Omental fat pad (tissue), 4 donors: ENCODE measurements around the gene GLIS2. TPM values are rescaled to one million over a fixed set of nuclear protein-coding genes. Genes with fewer than 3 reads are reported as not detected.

Experiments used
- ATAC-seq: fragments of 150-250 bp; one replicate; pipeline ENCODE4 v1.9.1; 2016; ENCODE audit warnings: mild to moderate bottlenecking, moderate library complexity; ENCODE audit not compliant: low FRiP score
- DNase-seq: peaks from one replicate; pipeline ENCODE4 v3.0.0-alpha.2; 2019; ENCODE audit warnings: low spot score
- CTCF ChIP-seq, 3 donors: fragments of 450-650 bp; IDR thresholded peaks; one replicate each; pipeline ENCODE4 v1.5.1; 2016 to 2017; ENCODE audit warnings: antibody characterized with exemption in 3 of 3, mild to moderate bottlenecking in 3 of 3, moderate library complexity in 2 of 3
- total RNA-seq, 4 donors: library from RNA; depleted of rRNA; stranded (reverse); fragments of >200 nt; gene quantifications; one replicate each; pipeline ENCODE4 v1.1.0, GENCODE V29; 2016

GLIS2 gene
- total RNA-seq, 4 donors from 2014 or later, result 1.9 to 4.9 (median 3.0) TPM

GRCh38 chr16:4364196-4365013 is 48.5 kb downstream of the GLIS2 start:
- DNase-seq (no peak), ATAC-seq (no peak)
- no peak for TF ChIP-seq CTCF (IDR thresholded peaks at IDR 0.05)

DNA sequence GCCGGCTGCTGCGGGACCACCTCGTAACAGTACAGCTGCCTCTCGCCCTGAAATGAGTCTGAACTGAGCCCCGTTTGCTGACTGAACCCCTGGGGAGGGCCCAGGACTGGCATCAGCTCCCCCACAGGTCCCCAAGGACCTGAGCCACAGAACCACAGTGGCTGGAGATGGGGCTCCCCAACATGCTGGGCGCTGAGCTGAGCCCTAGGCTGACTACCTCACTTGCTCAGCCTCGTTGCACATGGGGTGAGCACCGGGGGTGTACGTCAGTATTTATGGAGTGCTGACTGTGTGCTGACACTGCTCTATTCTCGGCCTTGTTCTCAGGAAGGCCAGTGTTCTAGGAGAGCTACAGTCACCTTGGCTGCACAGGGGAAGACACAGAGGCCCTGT is 49.1 kb downstream of the GLIS2 start:
- ATAC-seq (no peak), DNase-seq (no peak)
- TF ChIP-seq CTCF (IDR thresholded peaks at IDR 0.05), result no peak

DNA sequence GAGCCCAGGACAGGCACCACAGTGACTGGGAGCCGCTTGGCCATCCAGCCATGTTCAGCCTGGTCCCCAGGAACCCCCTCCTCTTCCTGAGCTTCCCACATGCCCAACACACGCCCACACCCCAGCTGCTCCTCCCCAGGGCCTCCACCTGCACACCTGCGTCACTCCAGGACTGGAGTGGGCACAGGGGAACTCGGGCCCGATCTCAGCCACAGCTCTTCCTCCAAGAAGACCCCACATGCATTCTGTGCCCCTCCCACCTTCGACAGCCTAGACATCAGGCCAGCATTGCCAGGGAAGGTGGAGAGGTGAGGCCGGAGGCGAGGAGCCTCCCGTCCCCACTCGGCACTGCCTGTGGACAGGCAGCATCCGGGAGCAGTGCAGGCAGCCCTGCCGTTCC is 49.7 kb downstream of the GLIS2 start:
- no peak for TF ChIP-seq CTCF (IDR thresholded peaks at IDR 0.05)
- DNase-seq (no peak), ATAC-seq (no peak)

GRCh38 chr16:4366016-4366415 is 50.1 kb downstream of the GLIS2 start:
- DNase-seq (no peak), ATAC-seq (no peak)
- TF ChIP-seq CTCF (IDR thresholded peaks at IDR 0.05), result no peak

DNA sequence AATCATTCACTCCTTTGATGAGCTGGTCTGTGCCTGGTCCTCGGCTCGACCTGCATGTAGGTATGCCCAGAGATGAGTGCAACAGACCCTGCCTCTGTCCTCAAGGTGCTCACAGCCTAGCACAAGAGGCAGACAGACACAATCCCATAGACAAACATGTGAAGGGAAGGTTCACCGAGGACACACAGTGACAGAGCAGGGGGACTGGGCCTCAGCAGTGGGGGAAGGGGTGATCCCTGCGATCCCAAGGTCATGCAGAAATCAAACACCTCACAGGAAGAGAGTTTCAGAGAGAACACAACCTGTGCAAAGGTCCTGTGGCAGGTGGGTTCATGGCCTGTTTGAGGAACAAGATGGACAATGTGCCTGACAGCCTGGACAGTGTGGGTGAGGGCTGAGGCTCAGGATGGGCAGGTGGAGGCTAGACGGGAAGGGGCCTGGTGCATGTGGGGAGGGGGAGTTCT is 51.6 kb downstream of the GLIS2 start:
- DNase-seq, result no peak
- ATAC-seq, result no peak
- no peak for TF ChIP-seq CTCF (IDR thresholded peaks at IDR 0.05)

DNA sequence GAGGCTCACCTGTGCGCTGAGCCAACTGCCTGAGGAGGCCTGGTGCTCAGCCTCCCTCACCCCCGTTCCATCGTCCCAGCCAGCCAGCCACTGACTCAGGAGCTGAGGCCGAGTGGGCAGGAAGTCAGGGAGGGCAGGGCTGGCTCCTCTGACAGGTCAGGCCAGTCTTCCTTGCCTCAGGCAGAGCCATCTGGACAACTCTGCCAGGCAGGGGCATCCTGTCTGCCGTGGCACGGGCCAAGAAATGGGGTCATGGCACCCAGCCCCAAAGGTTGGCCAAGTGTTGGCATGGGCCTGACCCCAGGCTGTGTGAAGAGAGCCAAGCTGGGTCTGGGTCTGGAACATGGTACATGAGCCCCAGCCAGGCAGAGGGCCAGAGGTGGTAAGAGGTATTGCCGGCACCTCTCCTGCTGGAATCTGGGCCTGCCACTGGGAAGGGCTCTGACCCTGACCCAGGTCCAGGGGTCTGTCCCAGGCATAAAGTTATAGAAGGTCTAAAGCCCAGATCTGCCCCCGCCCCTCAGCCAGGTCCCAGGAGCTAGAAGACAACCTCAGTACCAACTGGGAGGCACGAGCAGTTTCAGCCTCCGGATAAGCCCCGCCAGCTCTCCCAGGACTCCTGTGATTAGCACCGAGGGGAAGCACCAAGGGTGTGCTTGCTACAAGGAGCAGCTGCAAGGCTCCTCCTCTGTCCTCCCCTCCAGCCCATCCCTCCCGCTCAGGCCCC is 53.3 kb downstream of the GLIS2 start:
- ATAC-seq (no peak), DNase-seq (no peak)
- TF ChIP-seq CTCF (IDR thresholded peaks at IDR 0.05), result no peak
